Mesenchymal stem cell (in vitro differentiated cells and primary cell): ENCODE measurements around the gene KLHL40.

Experiments used
- DNase-seq: peaks from one replicate; pipeline ENCODE4 v3.0.0-alpha.2; 2013
- H2AFZ ChIP-seq: one replicate; pipeline ENCODE4 v1.6.1; 2013; ENCODE audit warnings: low read depth, mild to moderate bottlenecking, control low read depth, inconsistent platforms, low read length, moderate library complexity
- H2AK5ac ChIP-seq: 2 replicates; pipeline ENCODE4 v1.6.1; 2013; ENCODE audit warnings: low read length, moderate library complexity, mild to moderate bottlenecking, inconsistent platforms; ENCODE audit not compliant: severe bottlenecking
- H2BK120ac ChIP-seq: one replicate; pipeline ENCODE4 v1.6.1; 2013; ENCODE audit warnings: low read depth, mild to moderate bottlenecking, inconsistent platforms, low read length, moderate library complexity
- H2BK12ac ChIP-seq, 2 experiments: one replicate each; pipeline ENCODE4 v1.6.1; 2013; ENCODE audit warnings: inconsistent platforms in 2 of 2, low read length in 2 of 2, mild to moderate bottlenecking in 2 of 2, moderate library complexity in 2 of 2, control low read depth in 1 of 2
- H2BK15ac ChIP-seq: one replicate; pipeline ENCODE4 v1.6.1; 2013; ENCODE audit warnings: mild to moderate bottlenecking, low read depth, inconsistent platforms; ENCODE audit not compliant: poor library complexity, severe bottlenecking
- H2BK5ac ChIP-seq: 2 replicates; pipeline ENCODE4 v1.6.1; 2013; ENCODE audit warnings: low read depth, mild to moderate bottlenecking, low read length, control low read depth, inconsistent platforms; ENCODE audit not compliant: poor library complexity, severe bottlenecking
- H3K14ac ChIP-seq, 2 experiments: one replicate each; pipeline ENCODE4 v1.6.1; 2013; ENCODE audit warnings: inconsistent platforms in 2 of 2, low read length in 2 of 2, control low read depth in 1 of 2, mild to moderate bottlenecking in 1 of 2, moderate library complexity in 1 of 2
- H3K18ac ChIP-seq, 2 experiments: one replicate each; pipeline ENCODE4 v1.6.1; 2013; ENCODE audit warnings: inconsistent platforms in 2 of 2, low read length in 2 of 2, control low read depth in 1 of 2, low read depth in 1 of 2, mild to moderate bottlenecking in 1 of 2
- H3K23ac ChIP-seq, 2 experiments: one replicate each; pipeline ENCODE4 v1.6.1; 2013; ENCODE audit warnings: inconsistent platforms in 2 of 2, low read length in 2 of 2, mild to moderate bottlenecking in 2 of 2, moderate library complexity in 2 of 2, control low read depth in 1 of 2
- H3K27ac ChIP-seq: 2 replicates; pipeline ENCODE4 v1.5.1; 2013; ENCODE audit warnings: mild to moderate bottlenecking, moderate library complexity, low read length, control low read depth, inconsistent platforms; ENCODE audit not compliant: poor library complexity, severe bottlenecking
- H3K27me3 ChIP-seq, 2 experiments: 2 replicates each; pipeline versions ENCODE4 v1.6.1 to v1.7.0; 2013; ENCODE audit warnings: low read length in 2 of 2, mild to moderate bottlenecking in 2 of 2, moderate library complexity in 2 of 2, control low read depth in 1 of 2, inconsistent platforms in 1 of 2; ENCODE audit not compliant: control insufficient read depth in 1 of 2, insufficient read depth in 1 of 2
- H3K36me3 ChIP-seq, 2 experiments: 2 replicates each; pipeline versions ENCODE4 v1.6.1 to v1.7.0; 2013; ENCODE audit warnings: low read length in 2 of 2, control low read depth in 1 of 2, inconsistent platforms in 1 of 2, low read depth in 1 of 2, mild to moderate bottlenecking in 1 of 2; ENCODE audit not compliant: insufficient read depth in 2 of 2, control insufficient read depth in 1 of 2
- H3K4ac ChIP-seq, 2 experiments: one replicate each; pipeline ENCODE4 v1.6.1; 2013; ENCODE audit warnings: inconsistent platforms in 2 of 2, low read length in 2 of 2, mild to moderate bottlenecking in 2 of 2, moderate library complexity in 2 of 2, control low read depth in 1 of 2, low read depth in 1 of 2
- H3K4me1 ChIP-seq: 2 replicates; pipeline ENCODE4 v1.6.1; 2013; ENCODE audit warnings: low read depth, low read length, control low read depth; ENCODE audit not compliant: control insufficient read depth, insufficient read depth
- H3K4me2 ChIP-seq: 2 replicates; pipeline ENCODE4 v1.6.1; 2013; ENCODE audit warnings: low read length, mild to moderate bottlenecking, inconsistent platforms; ENCODE audit not compliant: poor library complexity, severe bottlenecking
- H3K4me3 ChIP-seq, 2 experiments: 2 replicates each; pipeline versions ENCODE4 v1.5.1 to v1.7.0; 2013; ENCODE audit warnings: low read length in 2 of 2, mild to moderate bottlenecking in 2 of 2, control low read depth in 1 of 2, low read depth in 1 of 2; ENCODE audit not compliant: insufficient read depth in 1 of 2
- H3K79me1 ChIP-seq: replicated peaks from 2 replicates; pipeline ENCODE4 v1.6.1; 2013; ENCODE audit warnings: mild to moderate bottlenecking, control low read depth, low read length, inconsistent platforms; ENCODE audit not compliant: poor library complexity, severe bottlenecking
- H3K9ac ChIP-seq: 2 replicates; pipeline ENCODE4 v1.7.0; 2013; ENCODE audit warnings: mild to moderate bottlenecking, low read length, moderate library complexity
- H3K9me3 ChIP-seq: 2 replicates; pipeline ENCODE4 v1.7.0; 2013; ENCODE audit warnings: mild to moderate bottlenecking, low read length; ENCODE audit not compliant: control insufficient read depth
- H4K8ac ChIP-seq: one replicate; pipeline ENCODE4 v1.6.1; 2013; ENCODE audit warnings: inconsistent platforms, mild to moderate bottlenecking, low read length, moderate library complexity
- H4K91ac ChIP-seq: one replicate; pipeline ENCODE4 v1.6.1; 2013; ENCODE audit warnings: mild to moderate bottlenecking, low read length, inconsistent platforms
- WGBS: methylation state at CpG from one replicate; pipeline ENCODE4 v1.1.7; 2013; ENCODE audit warnings: mixed read lengths; 5-methylcytosine and 5-hydroxymethylcytosine counted together

KLHL40 gene

DNA sequence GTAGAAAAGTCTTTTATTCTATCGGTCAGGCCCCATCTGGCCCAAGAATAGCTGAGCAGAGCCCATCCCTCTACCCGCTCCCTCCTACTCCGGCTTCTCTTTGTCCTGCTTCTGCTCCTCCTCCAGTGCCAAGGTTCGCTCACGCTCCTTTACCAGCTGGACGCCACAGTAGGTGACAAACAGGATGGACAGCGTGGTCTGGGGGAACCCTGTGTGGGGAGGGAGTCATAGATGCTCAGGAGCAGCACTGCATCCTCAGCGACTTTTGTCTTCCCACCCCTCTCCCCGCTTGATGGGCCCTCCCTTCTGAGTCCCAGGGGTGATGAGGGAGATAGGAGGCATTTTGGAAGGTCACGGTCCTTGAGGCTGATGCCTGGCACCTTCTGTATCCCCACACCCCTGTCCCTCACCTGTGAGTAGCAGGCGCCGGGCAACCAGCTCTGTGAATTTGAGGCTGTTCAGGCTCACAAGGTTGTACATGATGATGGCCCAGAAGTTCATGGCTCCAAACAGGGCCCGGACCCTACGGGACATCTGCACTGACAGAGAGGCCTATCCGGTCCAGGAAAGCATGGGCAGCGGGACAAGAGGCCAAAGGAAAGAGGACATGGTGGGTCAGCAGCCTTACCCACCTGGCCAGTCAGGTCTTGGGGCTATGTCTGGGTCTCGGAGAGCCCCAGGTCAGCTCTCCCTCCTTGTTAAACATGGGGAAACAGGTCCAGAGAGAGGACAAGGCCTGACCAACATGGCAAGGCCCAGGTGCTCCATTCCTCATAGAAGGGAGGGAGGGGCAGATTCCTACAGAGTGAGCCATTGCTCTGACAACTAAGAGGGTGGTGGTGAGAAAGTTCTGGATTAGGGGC lies 7.6 kb downstream of the KLHL40 start:
- Histone ChIP-seq H4K8ac (no peak overlapping the region), H3K23ac (no peak overlapping the region), H2AK5ac (no peak overlapping the region), H4K91ac (no peak overlapping the region), H3K4ac (no peak overlapping the region), H2BK15ac (no peak overlapping the region), H3K27ac (no peak overlapping the region), H2BK12ac (no peak overlapping the region), H2BK5ac (no peak overlapping the region), H3K18ac (no peak overlapping the region), H3K79me1 (no peaks in the 10 kb centered on the region), H3K36me3 (no peaks in the 10 kb centered on the region), H3K9ac (no peak overlapping the region), H3K4me2 (no peak overlapping the region), H2AFZ (no peak overlapping the region), H3K4me3 (no peak overlapping the region), H2BK120ac (no peak overlapping the region), H3K14ac (no peak overlapping the region), H3K27me3 (peaks cover 52 to 65% of the 10 kb centered on the region in 2 experiments), H3K4me1 (no peaks in the 10 kb centered on the region), H3K9me3 (no peaks in the 10 kb centered on the region)
- WGBS = 89% methylated on average over 16 of the region's 17 CpGs
- no peak for DNase-seq

DNA sequence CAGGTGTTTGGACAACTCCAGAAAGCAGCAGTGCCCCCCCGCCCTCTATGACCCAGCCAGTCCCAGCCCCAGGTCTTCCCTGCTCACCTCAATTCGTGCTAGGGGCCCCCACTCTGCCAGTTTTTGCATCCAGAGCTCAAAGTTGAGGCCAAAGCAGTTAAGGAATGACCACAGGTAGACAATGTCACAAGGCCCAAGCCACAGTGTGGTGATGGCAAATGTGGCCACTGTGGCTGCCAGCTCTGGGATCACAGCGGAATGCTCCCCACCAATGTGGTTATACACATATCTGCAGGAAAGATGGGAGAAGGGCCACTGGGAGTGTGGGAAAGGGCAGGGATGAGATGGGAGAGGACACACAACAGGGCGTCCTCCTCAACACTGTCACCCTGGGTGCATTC lies 8.2 kb downstream of the KLHL40 start:
- Histone ChIP-seq H3K18ac (no peak overlapping the region), H2AK5ac (no peak overlapping the region), H2BK5ac (no peak overlapping the region), H3K14ac (peak overlapping the region in 1 of 2 experiments; percentile 21), H3K9me3 (no peaks in the 10 kb centered on the region), H3K36me3 (no peaks in the 10 kb centered on the region), H2AFZ (no peak overlapping the region), H3K27me3 (peaks cover 52 to 70% of the 10 kb centered on the region in 2 experiments), H3K79me1 (no peaks in the 10 kb centered on the region), H3K9ac (no peak overlapping the region), H2BK120ac (no peak overlapping the region), H2BK12ac (no peak overlapping the region), H3K4me1 (no peaks in the 10 kb centered on the region), H4K91ac (no peak overlapping the region), H3K27ac (no peak overlapping the region), H4K8ac (no peak overlapping the region), H2BK15ac (no peak overlapping the region), H3K4me2 (no peak overlapping the region), H3K4me3 (no peak overlapping the region), H3K23ac (no peak overlapping the region), H3K4ac (no peak overlapping the region)
- 76% methylated on average over 4 of the region's 4 CpGs for WGBS
- DNase-seq = no peak

DNA sequence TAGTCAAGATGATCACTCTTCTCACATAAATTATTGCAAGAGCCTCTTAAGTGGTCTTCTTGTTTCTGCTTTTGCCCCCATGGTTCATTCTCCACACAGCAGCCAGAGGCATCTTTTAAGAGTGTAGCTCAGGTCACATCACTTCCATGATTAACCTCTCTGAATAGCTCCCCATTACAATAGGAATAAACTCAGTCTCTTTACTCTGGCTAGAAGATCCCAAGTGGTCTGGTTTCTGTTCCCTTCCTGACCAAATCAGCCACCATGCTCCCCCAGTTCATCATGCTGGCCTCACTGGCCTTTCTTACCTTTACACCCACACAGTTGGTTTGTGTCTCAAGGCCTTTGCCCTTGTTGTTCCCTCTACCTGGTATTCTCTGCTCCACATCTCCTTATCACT lies 9.0 kb downstream of the KLHL40 start:
- Histone ChIP-seq H4K91ac (no peak overlapping the region), H4K8ac (no peak overlapping the region), H3K4me1 (no peaks in the 10 kb centered on the region), H2AK5ac (no peak overlapping the region), H2BK120ac (no peak overlapping the region), H3K14ac (no peak overlapping the region), H3K27me3 (peaks cover 52 to 68% of the 10 kb centered on the region in 2 experiments), H3K18ac (no peak overlapping the region), H2BK15ac (no peak overlapping the region), H3K27ac (no peak overlapping the region), H3K9me3 (no peaks in the 10 kb centered on the region), H2BK12ac (no peak overlapping the region), H2AFZ (no peak overlapping the region), H3K4ac (no peak overlapping the region), H3K9ac (no peak overlapping the region), H2BK5ac (no peak overlapping the region), H3K79me1 (no peaks in the 10 kb centered on the region), H3K4me3 (no peak overlapping the region), H3K4me2 (no peak overlapping the region), H3K23ac (no peak overlapping the region), H3K36me3 (no peaks in the 10 kb centered on the region)
- DNase-seq = no peak

DNA sequence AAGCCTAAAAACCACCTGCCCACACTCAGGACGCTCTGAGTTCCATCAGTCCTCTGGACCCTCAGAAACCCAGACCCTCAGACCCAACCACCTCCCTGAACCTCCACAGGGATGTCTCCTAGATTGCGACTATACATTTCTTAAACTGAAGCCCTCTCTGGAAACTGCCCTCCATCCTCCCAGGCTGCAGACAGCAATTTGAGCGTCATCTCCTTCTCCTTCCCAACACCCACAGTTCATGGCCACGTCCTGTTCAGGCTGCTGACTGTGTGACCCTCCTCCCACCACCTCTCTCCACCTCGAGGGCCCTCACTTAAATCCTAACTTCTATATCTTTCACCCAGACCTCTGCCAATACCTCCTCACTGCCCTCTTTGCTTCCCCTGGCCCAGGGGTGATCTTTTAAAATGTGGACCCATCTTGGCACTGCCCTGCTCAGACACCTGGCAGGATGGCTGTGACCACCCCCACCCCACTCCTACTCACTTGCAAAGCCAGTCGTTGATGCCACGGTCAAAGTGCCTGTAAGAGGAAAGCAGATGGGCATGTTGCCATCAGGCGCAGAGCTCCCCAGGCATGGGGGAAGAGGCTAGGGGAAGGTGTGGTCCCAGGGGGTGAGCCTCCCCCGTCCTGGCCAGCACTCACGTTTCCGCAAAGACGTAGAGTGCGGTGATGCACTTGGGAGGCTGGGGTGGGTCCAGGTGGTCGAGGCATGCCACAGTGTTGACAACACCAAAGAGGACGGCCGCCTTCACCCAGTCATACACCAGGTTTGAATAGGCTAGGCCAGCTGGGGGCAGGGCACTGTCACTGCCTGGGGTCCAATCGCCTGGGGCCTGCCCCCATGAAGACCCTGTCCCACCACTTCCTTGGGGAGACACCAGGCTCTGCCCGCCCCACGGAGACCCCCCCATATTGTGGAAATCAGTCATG lies 11.3 kb downstream of the KLHL40 start:
- no peak overlapping the region for H3K18ac ChIP-seq
- H3K79me1 ChIP-seq = no peaks in the 10 kb centered on the region
- no peak overlapping the region for H2BK5ac ChIP-seq
- H3K4me1 ChIP-seq = peaks cover 4% of the 10 kb centered on the region
- H3K27ac ChIP-seq = no peak overlapping the region
- H2BK15ac ChIP-seq = no peak overlapping the region
- H2AFZ ChIP-seq = no peak overlapping the region
- peaks cover 33 to 68% of the 10 kb centered on the region in 2 experiments for H3K27me3 ChIP-seq
- H2BK12ac ChIP-seq = no peak overlapping the region
- H2BK120ac ChIP-seq = no peak overlapping the region
- H4K8ac ChIP-seq = no peak overlapping the region
- H3K9ac ChIP-seq = no peak overlapping the region
- H3K36me3 ChIP-seq = no peaks in the 10 kb centered on the region
- DNase-seq = no peak
- no peak overlapping the region for H3K4ac ChIP-seq
- H3K23ac ChIP-seq = no peak overlapping the region
- H3K4me2 ChIP-seq = no peak overlapping the region
- H3K4me3 ChIP-seq = no peak overlapping the region
- H4K91ac ChIP-seq = no peak overlapping the region
- WGBS = 71% methylated on average over 19 of the region's 19 CpGs
- H3K14ac ChIP-seq = no peak overlapping the region
- H3K9me3 ChIP-seq = no peaks in the 10 kb centered on the region
- no peak overlapping the region for H2AK5ac ChIP-seq
